A549 (cell line): ENCODE results near the gene DEFB132. TPM values are rescaled to one million over a fixed set of nuclear protein-coding genes. Genes with fewer than 3 reads are reported as not detected.

Experiments used
- ATAC-seq, 2 experiments: fragments of 200-7000 bp in 1 of 2; fragments of >200 bp in 1 of 2; cut with Nextera tagmentation in 1 of 2; cut with Tn5 transposase in 1 of 2; 3 replicates each; pipeline versions ENCODE4 v1.8.0 to v1.9.1; 2018 to 2020; ENCODE audit warnings: mild to moderate bottlenecking in 1 of 2, moderate library complexity in 1 of 2
- CTCF ChIA-PET: fragments of 300-600 bp; sonication (Branson Sonifier 250); formaldehyde crosslinking; extraction: SDS; loops from one replicate; lab custom pipeline; 2021; ENCODE audit warnings: antibody characterized with exemption, inconsistent platforms; lab: Yijun Ruan, JAX
- POLR2A ChIA-PET: fragments of 350-600 bp; formaldehyde crosslinking; extraction: SDS; loops from one replicate; lab custom pipeline; 2021; ENCODE audit warnings: antibody characterized with exemption, inconsistent platforms; lab: Yijun Ruan, JAX
- DNase-seq, 2 experiments: peaks; one replicate each; pipeline versions ENCODE4 v3.0.0 to v3.0.0-alpha.2; 2011 to 2016; ENCODE audit warnings: low read depth in 1 of 2, low spot score in 1 of 2
- FAIRE-seq: peaks from 2 replicates; lab custom pipeline; 2011; peaks lifted over from hg19 to GRCh38; lab: Jason Lieb, UNC
- H3K27ac ChIP-seq, 2 experiments: fragments of >200 bp; sonication (Bioruptor Twin); formaldehyde crosslinking; 3 replicates each; pipeline ENCODE4 v1.5.1; 2016 to 2017
- H3K4me1 ChIP-seq: fragments of >200 bp; sonication (Bioruptor Twin); formaldehyde crosslinking; 3 replicates; pipeline ENCODE4 v1.6.1; 2016
- H3K4me2 ChIP-seq: fragments of >200 bp; sonication (Bioruptor Twin); formaldehyde crosslinking; 3 replicates; pipeline ENCODE4 v1.6.1; 2016
- H3K4me3 ChIP-seq: fragments of >200 bp; sonication (Bioruptor Twin); formaldehyde crosslinking; 3 replicates; pipeline ENCODE4 v1.5.1; 2016
- H3K9me3 ChIP-seq: fragments of >200 bp; sonication (Bioruptor Twin); formaldehyde crosslinking; 3 replicates; pipeline ENCODE4 v1.6.1; 2016
- BCL3 ChIP-seq: fragments of >200 bp; sonication (Bioruptor Twin); formaldehyde crosslinking; IDR thresholded peaks from 3 replicates; pipeline ENCODE4 v1.6.1; 2016
- CBX8 ChIP-seq: fragments of 200-600 bp; sonication (generic); IDR thresholded peaks from 2 replicates; pipeline ENCODE4 v1.6.1; 2016
- CEBPB ChIP-seq, 2 experiments: fragments of >200 bp in 1 of 2; sonication (Bioruptor Twin) in 1 of 2; formaldehyde crosslinking in 1 of 2; IDR thresholded peaks; 2 replicates each; pipeline ENCODE4 v1.6.1; 2012 to 2016
- CHD4 ChIP-seq: fragments of 200-600 bp; sonication (generic); IDR thresholded peaks from 2 replicates; pipeline ENCODE4 v1.6.1; 2016; ENCODE audit warnings: antibody characterized with exemption, mild to moderate bottlenecking, borderline replicate concordance
- EHF ChIP-seq: fragments of 250-450 bp; sonication (Bioruptor Pico); IDR thresholded peaks from 2 replicates; pipeline ENCODE4 v1.5.0; 2020; ENCODE audit warnings: mild to moderate bottlenecking
- EHMT2 ChIP-seq: fragments of 200-600 bp; sonication (generic); IDR thresholded peaks from 2 replicates; pipeline ENCODE4 v1.6.1; 2016; ENCODE audit warnings: antibody characterized with exemption, low read depth, mild to moderate bottlenecking, moderate library complexity
- EP300 ChIP-seq, 2 experiments: fragments of >200 bp; sonication (Bioruptor Twin); formaldehyde crosslinking; IDR thresholded peaks; 2 replicates in 1 of 2; 3 replicates in 1 of 2; pipeline ENCODE4 v1.6.1; 2016 to 2017
- ESRRA ChIP-seq: fragments of 150-350 bp; IDR thresholded peaks from 2 replicates; pipeline ENCODE4 v1.6.1; 2014; ENCODE audit warnings: mild to moderate bottlenecking, low read length, borderline replicate concordance
- FOXS1 ChIP-seq: fragments of 250-450 bp; sonication (Bioruptor Pico); IDR thresholded peaks from 2 replicates; pipeline ENCODE4 v1.5.0; 2020; ENCODE audit warnings: mild to moderate bottlenecking, moderate library complexity
- HOXB13 ChIP-seq: fragments of 250-450 bp; sonication (Bioruptor Pico); IDR thresholded peaks from 2 replicates; pipeline ENCODE4 v1.5.0; 2020; ENCODE audit warnings: low read depth, mild to moderate bottlenecking, moderate library complexity
- JUNB ChIP-seq: fragments of >200 bp; sonication (Bioruptor Twin); formaldehyde crosslinking; IDR thresholded peaks from 2 replicates; pipeline ENCODE4 v1.6.1; 2016
- MAFK ChIP-seq: fragments of 450-650 bp; IDR thresholded peaks from 2 replicates; pipeline ENCODE4 v1.6.1; 2014; ENCODE audit not compliant: partially characterized antibody
- NFE2L2 ChIP-seq: fragments of 150-350 bp; conservative IDR thresholded peaks from 2 replicates; pipeline ENCODE4 v1.6.1; 2014; ENCODE audit warnings: low read length
- NPAS2 ChIP-seq: fragments of 250-450 bp; sonication (Bioruptor Pico); IDR thresholded peaks from 2 replicates; pipeline ENCODE4 v1.8.0; 2022; ENCODE audit warnings: mild to moderate bottlenecking, moderate library complexity, borderline replicate concordance
- PBX3 ChIP-seq: IDR thresholded peaks from 2 replicates; pipeline ENCODE4 v1.6.1; 2012
- POLR2A ChIP-seq: IDR thresholded peaks from 2 replicates; pipeline ENCODE4 v1.6.1; 2012; ENCODE audit warnings: mild to moderate bottlenecking, low read length
- POLR2AphosphoS2 ChIP-seq: conservative IDR thresholded peaks from 2 replicates; pipeline ENCODE4 v1.6.1; 2012; ENCODE audit warnings: low read length, improper control_type of control experiment, inconsistent platforms
- RAD21 ChIP-seq, 2 experiments: fragments of >200 bp in 1 of 2; sonication (Bioruptor Twin) in 1 of 2; formaldehyde crosslinking in 1 of 2; IDR thresholded peaks in 1 of 2; conservative IDR thresholded peaks in 1 of 2; 2 replicates in 1 of 2; 3 replicates in 1 of 2; pipeline ENCODE4 v1.6.1; 2012 to 2018; ENCODE audit warnings: inconsistent platforms in 1 of 2
- RCOR1 ChIP-seq: fragments of 150-350 bp; IDR thresholded peaks from 2 replicates; pipeline ENCODE4 v1.6.1; 2014; ENCODE audit warnings: antibody characterized with exemption, low read length, low read depth
- REST ChIP-seq: fragments of 200-600 bp; sonication (generic); IDR thresholded peaks from 2 replicates; pipeline ENCODE4 v1.6.1; 2016; ENCODE audit warnings: antibody characterized with exemption, mild to moderate bottlenecking, moderate library complexity
- RFX5 ChIP-seq: fragments of 450-650 bp; IDR thresholded peaks from 2 replicates; pipeline ENCODE4 v1.7.1; 2014; ENCODE audit warnings: antibody characterized with exemption, mild to moderate bottlenecking, moderate library complexity
- RNF2 ChIP-seq: fragments of 200-600 bp; sonication (generic); IDR thresholded peaks from 2 replicates; pipeline ENCODE4 v1.6.1; 2016; ENCODE audit warnings: low read depth, mild to moderate bottlenecking, antibody characterized with exemption, moderate library complexity, borderline replicate concordance
- SREBF2 ChIP-seq: fragments of 450-650 bp; IDR thresholded peaks from 2 replicates; pipeline ENCODE4 v1.6.1; 2014; ENCODE audit warnings: mild to moderate bottlenecking, moderate library complexity
- ZC3H11A ChIP-seq: fragments of 450-650 bp; IDR thresholded peaks from 2 replicates; pipeline ENCODE4 v1.6.1; 2014; ENCODE audit warnings: antibody characterized with exemption, mild to moderate bottlenecking
- ZFP36 ChIP-seq: fragments of 450-650 bp; IDR thresholded peaks from 2 replicates; pipeline ENCODE4 v1.6.1; 2014; ENCODE audit warnings: borderline replicate concordance; ENCODE audit not compliant: partially characterized antibody
- ZSCAN20 ChIP-seq: fragments of 250-450 bp; sonication (Bioruptor Pico); IDR thresholded peaks from 2 replicates; pipeline ENCODE4 v1.8.0; 2022; ENCODE audit warnings: mild to moderate bottlenecking, moderate library complexity
- WGBS: methylation state at CpG from one replicate; pipeline ENCODE4 v1.1.6; 2017; ENCODE audit errors: missing lambda C conversion rate; 5-methylcytosine and 5-hydroxymethylcytosine counted together
- polyA plus RNA-seq, 4 experiments: library from polyadenylated mRNA; depleted of rRNA in 3 of 4; stranded (reverse); fragments of >200 nt; fragmentation: RNase III in 1 of 4; extraction: RNeasy Plus Mini Kit Qiagen cat#74134 plus additional on column Dnase treatment in 1 of 4; gene quantifications; 2 replicates in 3 of 4; 3 replicates in 1 of 4; pipeline ENCODE4 v1.2.3, GENCODE V29; 2011 to 2017

DEFB132 gene
- polyA plus RNA-seq, 2 of the 4 experiments (the other 2 are of a cell fraction), result not detected

- no peak for ATAC-seq
Observed at GRCh38 chr20:214383-214782, 43.1 kb upstream of the DEFB132 start.

DNA sequence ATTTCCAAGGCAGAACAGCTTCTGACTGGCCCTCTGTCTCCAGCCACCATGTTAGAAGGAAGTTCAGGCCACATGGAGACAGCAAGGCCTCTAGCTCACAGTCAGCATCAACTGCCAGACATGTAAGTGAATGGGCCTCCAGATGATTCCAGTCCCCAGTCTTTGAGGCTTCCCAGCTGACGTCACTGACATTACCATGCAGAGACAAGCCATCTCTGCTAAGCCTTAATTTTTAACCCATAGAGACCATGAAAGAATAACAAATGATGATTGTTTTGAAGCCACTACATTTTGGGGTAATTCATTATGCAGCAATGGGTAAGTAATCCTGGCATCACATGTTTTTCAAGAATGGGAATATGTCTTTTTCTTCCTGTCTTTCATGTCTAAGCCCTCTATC is 41.7 kb upstream of the DEFB132 start:
- no peak overlapping the region for H3K4me2 ChIP-seq
- H3K4me1 ChIP-seq, result no peaks in the 10 kb centered on the region
- no peak for FAIRE-seq
- TF ChIP-seq EHMT2 (no peak), ESRRA (no peak), HOXB13 (CRISPR knock-in tag) (no peak), NFE2L2 (no peak), RFX5 (no peak), FOXS1 (no peak), NPAS2 (no peak), ZC3H11A (no peak), RNF2 (no peak), CBX8 (no peak)
- ATAC-seq, result no peak
- no peak for DNase-seq
- ChIA-PET CTCF (interaction anchor here (2.4 to 3.0 kb wide), 2 partner anchors 10 to 115 kb away, joined by 6 to 8 read pairs; partner anchors contain the start of gene DEFB129), POLR2A (no interaction called here)
- no peak overlapping the region for H3K4me3 ChIP-seq
- no peaks in the 10 kb centered on the region for H3K9me3 ChIP-seq
- no peak overlapping the region for H3K27ac ChIP-seq
- WGBS, result 76% methylated on average over 1 of the region's 1 CpG

More at GRCh38 chr20:214383-214782, 43.1 kb upstream of the DEFB132 start:
- Histone ChIP-seq H3K4me3 (no peak overlapping the region), H3K4me1 (no peaks in the 10 kb centered on the region), H3K4me2 (no peak overlapping the region), H3K27ac (no peak overlapping the region), H3K9me3 (no peaks in the 10 kb centered on the region)
- FAIRE-seq, result peak; percentile 79
- no peak for DNase-seq
- ChIA-PET CTCF (interaction anchor here (0.6 to 3.0 kb wide), 5 partner anchors 12 to 219 kb away, joined by 3 to 8 read pairs (median 4); partner anchors contain the start of gene DEFB129), POLR2A (no interaction called here)
- peak; percentile 80 for TF ChIP-seq MAFK
- no peak for TF ChIP-seq POLR2AphosphoS2
- WGBS, result 25% methylated on average over 2 of the region's 2 CpGs

GRCh38 chr20:217266-217665 is 40.3 kb upstream of the DEFB132 start:
- Histone ChIP-seq H3K4me3 (no peak overlapping the region), H3K4me2 (no peak overlapping the region), H3K4me1 (no peaks in the 10 kb centered on the region), H3K9me3 (no peaks in the 10 kb centered on the region), H3K27ac (no peak overlapping the region)
- no peak for TF ChIP-seq EP300 (IDR thresholded peaks at IDR 0.05)
- no peak for TF ChIP-seq BCL3
- no peak for TF ChIP-seq EHF (CRISPR knock-in tag)
- TF ChIP-seq RCOR1, result no peak
- TF ChIP-seq SREBF2, result no peak
- no peak for TF ChIP-seq RFX5
- TF ChIP-seq ESRRA, result no peak
- TF ChIP-seq HOXB13 (CRISPR knock-in tag), result no peak
- TF ChIP-seq CHD4, result no peak
- TF ChIP-seq POLR2A, result no peak
- no peak for TF ChIP-seq PBX3
- no peak for TF ChIP-seq RAD21 (conservative IDR thresholded peaks at IDR 0.05 in 1 of 2, IDR thresholded peaks at IDR 0.05 in 1 of 2)
- TF ChIP-seq REST, result no peak
- no peak for TF ChIP-seq JUNB
- TF ChIP-seq POLR2AphosphoS2, result no peak
- TF ChIP-seq CEBPB (IDR thresholded peaks at IDR 0.05), result no peak
- no peak for TF ChIP-seq ZFP36
- no peak for TF ChIP-seq ZSCAN20 (CRISPR knock-in tag)
- FAIRE-seq (no peak), ATAC-seq (no peak), DNase-seq (no peak)
- WGBS, result 19% methylated on average over 1 of the region's 1 CpG
- POLR2A ChIA-PET, result no interaction called here
- CTCF ChIA-PET, result interaction anchor here (2.4 kb wide), 1 partner anchor 114 kb away, joined by 6 read pairs; no protein-coding TSS in a partner anchor
